WI38 (cell line): Measurements from ENCODE around the gene LDB3.

Source experiments
- H3K4me3 ChIP-seq: 2 replicates; pipeline ENCODE4 v1.5.1; 2011; ENCODE audit warnings: low read depth, mild to moderate bottlenecking, control low read depth, low read length
- TF ChIP-seq, protein P1 (sequence below): IDR thresholded peaks from 2 replicates; pipeline ENCODE4 v1.5.1; 2012; ENCODE audit warnings: low read depth, mild to moderate bottlenecking, control low read depth, low read length

Gene LDB3

DNA sequence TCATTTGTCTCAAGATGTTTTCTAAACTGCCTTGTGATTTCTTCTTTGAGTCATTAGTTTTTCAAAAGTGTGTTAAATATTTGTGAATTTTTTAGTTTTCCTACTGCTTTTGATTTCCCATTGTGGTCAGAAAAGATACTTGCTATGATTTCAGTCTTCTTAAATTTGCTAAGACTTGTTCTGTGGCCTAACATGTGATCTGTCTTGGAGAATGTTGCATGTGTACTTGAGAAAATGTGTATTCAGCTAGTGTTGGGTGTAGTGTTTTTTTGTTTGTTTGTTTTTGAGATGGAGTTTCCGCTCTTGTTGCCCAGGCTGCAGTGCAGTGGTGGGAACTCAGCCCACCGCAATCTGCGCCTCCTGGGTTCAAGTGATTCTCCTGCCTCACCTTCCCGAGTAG, 116.7 kb downstream of the LDB3 start:
- TF ChIP-seq, protein P1, sequence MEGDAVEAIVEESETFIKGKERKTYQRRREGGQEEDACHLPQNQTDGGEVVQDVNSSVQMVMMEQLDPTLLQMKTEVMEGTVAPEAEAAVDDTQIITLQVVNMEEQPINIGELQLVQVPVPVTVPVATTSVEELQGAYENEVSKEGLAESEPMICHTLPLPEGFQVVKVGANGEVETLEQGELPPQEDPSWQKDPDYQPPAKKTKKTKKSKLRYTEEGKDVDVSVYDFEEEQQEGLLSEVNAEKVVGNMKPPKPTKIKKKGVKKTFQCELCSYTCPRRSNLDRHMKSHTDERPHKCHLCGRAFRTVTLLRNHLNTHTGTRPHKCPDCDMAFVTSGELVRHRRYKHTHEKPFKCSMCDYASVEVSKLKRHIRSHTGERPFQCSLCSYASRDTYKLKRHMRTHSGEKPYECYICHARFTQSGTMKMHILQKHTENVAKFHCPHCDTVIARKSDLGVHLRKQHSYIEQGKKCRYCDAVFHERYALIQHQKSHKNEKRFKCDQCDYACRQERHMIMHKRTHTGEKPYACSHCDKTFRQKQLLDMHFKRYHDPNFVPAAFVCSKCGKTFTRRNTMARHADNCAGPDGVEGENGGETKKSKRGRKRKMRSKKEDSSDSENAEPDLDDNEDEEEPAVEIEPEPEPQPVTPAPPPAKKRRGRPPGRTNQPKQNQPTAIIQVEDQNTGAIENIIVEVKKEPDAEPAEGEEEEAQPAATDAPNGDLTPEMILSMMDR: no peak
- no peak overlapping the region for H3K4me3 ChIP-seq
